ENCODE data around the gene ETNK1.

The ETNK1 gene

DNA sequence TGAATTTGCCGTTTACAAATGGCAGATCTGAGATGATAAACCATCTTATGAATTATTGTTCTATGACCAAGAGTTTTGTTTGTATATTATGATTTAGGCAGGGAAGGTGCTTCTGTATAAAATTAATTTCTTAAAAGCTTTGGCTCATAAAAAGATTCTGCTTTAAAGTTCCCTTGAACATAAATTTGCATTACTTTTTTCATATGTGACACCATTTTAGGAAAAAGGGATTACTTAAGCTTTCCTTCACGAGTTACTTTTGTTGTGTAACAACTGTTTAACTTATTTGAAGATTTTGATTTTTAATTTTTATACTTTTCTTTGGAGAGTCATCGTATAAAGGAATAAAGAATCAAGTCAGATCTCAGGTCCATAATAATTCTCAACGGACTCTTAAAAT, 3.3 kb downstream of the ETNK1 start:
- no peaks in the 10 kb centered on the region for H3K27me3 ChIP-seq
- TF ChIP-seq, protein P1, sequence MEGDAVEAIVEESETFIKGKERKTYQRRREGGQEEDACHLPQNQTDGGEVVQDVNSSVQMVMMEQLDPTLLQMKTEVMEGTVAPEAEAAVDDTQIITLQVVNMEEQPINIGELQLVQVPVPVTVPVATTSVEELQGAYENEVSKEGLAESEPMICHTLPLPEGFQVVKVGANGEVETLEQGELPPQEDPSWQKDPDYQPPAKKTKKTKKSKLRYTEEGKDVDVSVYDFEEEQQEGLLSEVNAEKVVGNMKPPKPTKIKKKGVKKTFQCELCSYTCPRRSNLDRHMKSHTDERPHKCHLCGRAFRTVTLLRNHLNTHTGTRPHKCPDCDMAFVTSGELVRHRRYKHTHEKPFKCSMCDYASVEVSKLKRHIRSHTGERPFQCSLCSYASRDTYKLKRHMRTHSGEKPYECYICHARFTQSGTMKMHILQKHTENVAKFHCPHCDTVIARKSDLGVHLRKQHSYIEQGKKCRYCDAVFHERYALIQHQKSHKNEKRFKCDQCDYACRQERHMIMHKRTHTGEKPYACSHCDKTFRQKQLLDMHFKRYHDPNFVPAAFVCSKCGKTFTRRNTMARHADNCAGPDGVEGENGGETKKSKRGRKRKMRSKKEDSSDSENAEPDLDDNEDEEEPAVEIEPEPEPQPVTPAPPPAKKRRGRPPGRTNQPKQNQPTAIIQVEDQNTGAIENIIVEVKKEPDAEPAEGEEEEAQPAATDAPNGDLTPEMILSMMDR (IDR thresholded peaks at IDR 0.05; ENCODE audit: low read depth, low read length), result no peak
- H3K4me3 ChIP-seq (ENCODE audit: low read depth, low read length), result peak overlapping the region; percentile 93
- no peak for DNase-seq
- no peaks in the 10 kb centered on the region for H3K9me3 ChIP-seq
- peaks cover 3% of the 10 kb centered on the region; the same call in 1 of the 2 replicates for H3K36me3 ChIP-seq
- 0 out of 2 replicates have a peak, but pooled peaks cover 3% of the 10 kb centered on the region for H3K4me1 ChIP-seq

DNA sequence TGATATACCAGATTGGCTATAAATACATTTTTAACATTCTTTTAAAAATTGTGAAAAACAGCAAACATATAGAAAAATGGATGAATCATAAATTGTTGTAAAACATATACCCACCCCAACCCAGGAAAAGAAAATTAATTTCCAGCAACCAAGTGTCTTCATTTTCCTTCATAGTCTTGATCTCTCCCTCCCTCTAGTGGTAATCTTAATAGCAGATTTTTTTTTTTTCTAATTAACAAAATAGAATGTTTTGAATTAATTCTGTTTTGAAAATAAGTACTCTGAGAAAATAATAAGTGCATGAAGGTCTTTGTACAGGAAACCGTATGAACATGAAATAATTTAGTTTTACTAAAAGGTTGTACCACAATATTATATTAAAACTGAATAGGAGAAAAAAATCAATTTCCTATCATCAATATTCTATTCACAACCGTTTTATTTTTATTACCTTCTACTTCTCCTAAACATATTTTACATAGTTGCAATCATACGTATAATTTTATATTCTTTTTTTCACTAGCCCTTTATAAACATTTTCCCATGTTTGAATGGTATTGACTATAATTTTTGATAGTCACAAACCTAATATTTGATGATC, 7.0 kb downstream of the ETNK1 start:
- no peak overlapping the region for H3K4me3 ChIP-seq (ENCODE audit: low read depth, low read length)
- no peaks in the 10 kb centered on the region for H3K27me3 ChIP-seq
- no peaks in the 10 kb centered on the region for H3K9me3 ChIP-seq
- H3K4me1 ChIP-seq, result 0 out of 2 replicates have a peak, but pooled peaks cover 3% of the 10 kb centered on the region
- TF ChIP-seq, protein P1 (IDR thresholded peaks at IDR 0.05; ENCODE audit: low read depth, low read length), result peak; percentile 54
- DNase-seq, result no peak
- peaks cover 7% of the 10 kb centered on the region; the same call in 1 of the 2 replicates for H3K36me3 ChIP-seq

DNA sequence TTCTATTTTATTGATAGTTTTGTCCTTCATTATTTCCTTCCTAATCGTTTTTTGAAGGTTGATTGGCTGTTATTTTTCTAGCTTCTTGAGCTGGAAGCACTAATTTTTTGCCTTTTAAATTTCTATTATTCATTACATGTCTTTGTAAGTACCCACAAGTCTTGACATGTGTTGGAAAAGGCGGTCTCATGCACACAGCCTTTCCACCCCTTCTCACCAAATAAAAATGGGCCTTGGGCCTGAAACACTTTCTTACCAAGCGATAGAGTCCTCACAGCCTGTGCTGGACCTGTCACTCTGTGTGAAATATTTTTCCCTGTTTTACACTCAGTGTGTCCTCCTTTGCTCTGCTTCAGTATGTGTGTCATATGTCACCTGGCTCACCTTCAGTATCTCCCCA, 9.9 kb downstream of the ETNK1 start:
- Histone ChIP-seq H3K4me1 (no peaks in the 10 kb centered on the region), H3K36me3 (peaks cover 7% of the 10 kb centered on the region), H3K4me3 (ENCODE audit: low read depth, low read length) (no peak overlapping the region), H3K9me3 (no peaks in the 10 kb centered on the region), H3K27me3 (no peaks in the 10 kb centered on the region)
- no peak for DNase-seq
- TF ChIP-seq, protein P1 (IDR thresholded peaks at IDR 0.05; ENCODE audit: low read depth, low read length), result no peak

DNA sequence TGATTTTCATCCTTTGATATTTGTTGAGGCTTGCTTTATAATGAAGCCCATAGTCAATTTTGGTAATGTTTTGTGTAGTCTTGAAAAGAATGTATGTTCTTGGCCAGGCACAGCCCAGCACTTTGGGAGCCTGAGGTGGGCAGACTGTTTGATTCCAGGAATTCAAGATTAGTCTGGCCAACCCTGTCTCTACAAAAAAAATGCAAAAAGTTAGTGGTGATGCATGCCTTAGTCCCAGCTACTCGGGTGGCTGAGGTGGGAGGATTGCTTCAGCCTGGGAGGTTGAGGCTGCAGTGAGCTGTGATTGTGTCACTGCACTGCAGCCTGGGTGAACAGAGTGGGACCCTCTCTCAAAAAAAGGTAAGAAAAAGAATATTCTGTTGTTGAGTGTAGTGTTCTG, 10.8 kb downstream of the ETNK1 start:
- Histone ChIP-seq H3K4me3 (ENCODE audit: low read depth, low read length) (no peak overlapping the region), H3K4me1 (no peaks in the 10 kb centered on the region), H3K9me3 (no peaks in the 10 kb centered on the region), H3K27me3 (no peaks in the 10 kb centered on the region), H3K36me3 (peaks cover 7% of the 10 kb centered on the region)
- no peak for DNase-seq
- TF ChIP-seq, protein P1 (IDR thresholded peaks at IDR 0.05; ENCODE audit: low read depth, low read length), result no peak

DNA sequence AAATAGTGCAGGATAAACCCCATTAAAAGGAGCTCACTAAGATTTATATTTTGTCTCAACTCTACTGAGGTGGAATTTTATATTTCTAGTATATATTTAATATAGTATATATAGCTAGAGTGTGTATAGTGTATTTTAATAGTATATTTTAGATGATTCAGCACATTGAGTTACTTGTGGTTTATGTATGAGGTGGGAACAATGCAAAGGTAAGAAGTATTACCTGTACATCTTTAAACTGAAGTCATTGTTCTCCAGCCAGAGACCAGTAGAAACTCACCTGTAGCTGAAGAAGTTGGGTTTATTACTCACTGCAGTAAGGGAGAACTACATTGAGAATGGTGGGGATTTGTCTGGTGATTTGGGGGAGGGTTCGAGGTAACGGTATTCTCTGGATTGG, 15.9 kb downstream of the ETNK1 start:
- Histone ChIP-seq H3K9me3 (no peaks in the 10 kb centered on the region), H3K4me3 (ENCODE audit: low read depth, low read length) (no peak overlapping the region), H3K4me1 (no peaks in the 10 kb centered on the region), H3K36me3 (peaks cover 3% of the 10 kb centered on the region), H3K27me3 (no peaks in the 10 kb centered on the region)
- no peak for DNase-seq
- TF ChIP-seq, protein P1 (IDR thresholded peaks at IDR 0.05; ENCODE audit: low read depth, low read length), result no peak

DNA sequence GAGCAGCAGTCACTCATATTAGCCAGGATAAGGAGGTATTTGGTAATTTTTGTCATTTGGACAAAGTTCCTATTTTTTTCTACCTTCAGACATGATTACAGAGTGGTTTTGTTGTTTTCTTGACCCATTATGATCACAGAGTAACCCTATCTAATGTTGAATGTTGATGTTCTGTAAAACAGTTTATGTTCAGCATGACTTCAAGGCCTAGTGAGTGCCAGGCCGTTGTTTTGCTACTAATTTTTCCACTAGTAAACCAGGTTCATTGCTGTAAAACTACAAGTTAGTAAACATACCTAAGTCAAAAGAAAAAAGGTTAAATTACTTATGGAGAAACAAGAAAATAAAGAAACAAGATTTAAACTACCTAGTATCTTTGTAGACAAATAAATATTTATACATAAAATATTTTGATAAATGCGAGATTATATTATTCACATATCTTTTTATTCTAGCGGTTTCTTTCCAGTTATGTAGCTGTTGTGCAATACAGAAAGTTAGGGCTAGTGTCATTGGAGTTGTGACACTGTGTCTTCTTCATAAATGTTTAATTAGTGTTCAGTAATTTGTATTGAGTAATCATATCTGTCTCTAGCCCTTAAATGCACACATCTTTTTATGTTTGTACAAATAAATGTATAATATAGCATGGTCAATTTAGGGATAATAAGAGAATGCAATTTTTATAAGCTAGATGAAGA, 16.5 kb downstream of the ETNK1 start:
- TF ChIP-seq, protein P1 (IDR thresholded peaks at IDR 0.05; ENCODE audit: low read depth, low read length), result no peak
- Histone ChIP-seq H3K27me3 (no peaks in the 10 kb centered on the region), H3K36me3 (peaks cover 3% of the 10 kb centered on the region), H3K4me3 (ENCODE audit: low read depth, low read length) (no peak overlapping the region), H3K9me3 (no peaks in the 10 kb centered on the region), H3K4me1 (no peaks in the 10 kb centered on the region)
- no peak for DNase-seq

All from BE2C (cell line).